ENCODE data around the gene MYLK4. TPM values are rescaled to one million over a fixed set of nuclear protein-coding genes. Genes with fewer than 3 reads are reported as not detected.

The MYLK4 gene
- total and polyA plus RNA-seq, 5 donors from 2014 or later, result 0.20 to 0.91 (median 0.37) TPM; not detected in 2

GRCh38 chr6:2745246-2745645 lies 5.5 kb downstream of the MYLK4 start:
- Histone ChIP-seq H3K4me1 (ENCODE audit: control insufficient read depth, insufficient read depth, low read length, poor library complexity, severe bottlenecking) (no peaks in the 10 kb centered on the region), H3K27me3 (ENCODE audit: control insufficient read depth, insufficient read depth, low read length) (no peaks in the 10 kb centered on the region), H3K9me3 (ENCODE audit: control insufficient read depth in 2 of 2, low read length in 2 of 2) (no peaks in the 10 kb centered on the region), H3K27ac (ENCODE audit: insufficient read depth, low read length, poor library complexity, severe bottlenecking) (no peak overlapping the region), H3K36me3 (ENCODE audit: control insufficient read depth, insufficient read depth, low read length) (no peaks in the 10 kb centered on the region), H3K4me3 (ENCODE audit: low read depth, low read length) (no peak overlapping the region)
- H3K4me1 Mint-ChIP-seq, result peaks cover 0 to 6% (median 3%) of the 10 kb centered on the region in 4 donors
- no peak overlapping the region for H3K27ac Mint-ChIP-seq
- no peaks in the 10 kb centered on the region for H3K36me3 Mint-ChIP-seq
- H3K9me3 Mint-ChIP-seq, result no peaks in the 10 kb centered on the region
- H3K27me3 Mint-ChIP-seq, result peaks cover 8% of the 10 kb centered on the region
- ATAC-seq (ENCODE audit: low read depth in 2 of 2) (no peak), DNase-seq (no peak)
- no peak overlapping the region for H3K4me3 Mint-ChIP-seq

- Histone ChIP-seq H3K9me3 (ENCODE audit: control insufficient read depth in 2 of 2, low read length in 2 of 2) (no peaks in the 10 kb centered on the region), H3K4me1 (ENCODE audit: control insufficient read depth, insufficient read depth, low read length, poor library complexity, severe bottlenecking) (no peaks in the 10 kb centered on the region), H3K36me3 (ENCODE audit: control insufficient read depth, insufficient read depth, low read length) (no peaks in the 10 kb centered on the region), H3K27ac (ENCODE audit: insufficient read depth, low read length, poor library complexity, severe bottlenecking) (no peak overlapping the region), H3K4me3 (ENCODE audit: low read depth, low read length) (no peak overlapping the region), H3K27me3 (ENCODE audit: control insufficient read depth, insufficient read depth, low read length) (no peaks in the 10 kb centered on the region)
- ATAC-seq (ENCODE audit: low read depth in 2 of 2), result no peak
- H3K4me1 Mint-ChIP-seq, result peaks cover 0 to 2% (median under 1%) of the 10 kb centered on the region in 4 donors
- H3K4me3 Mint-ChIP-seq, result no peak overlapping the region
- DNase-seq, result no peak
- no peaks in the 10 kb centered on the region for H3K36me3 Mint-ChIP-seq
- H3K27me3 Mint-ChIP-seq, result peaks cover 4% of the 10 kb centered on the region
- H3K9me3 Mint-ChIP-seq, result no peaks in the 10 kb centered on the region
- H3K27ac Mint-ChIP-seq, result no peak overlapping the region
Measured at GRCh38 chr6:2744778-2745177, 5.9 kb downstream of the MYLK4 start.

GRCh38 chr6:2744209-2744771 lies 6.4 kb downstream of the MYLK4 start:
- H3K27me3 ChIP-seq (ENCODE audit: control insufficient read depth, insufficient read depth, low read length), result no peaks in the 10 kb centered on the region
- no peak overlapping the region for H3K27ac ChIP-seq (ENCODE audit: insufficient read depth, low read length, poor library complexity, severe bottlenecking)
- H3K4me3 Mint-ChIP-seq, result no peak overlapping the region
- DNase-seq, result no peak
- ATAC-seq (ENCODE audit: low read depth in 2 of 2), result no peak
- no peaks in the 10 kb centered on the region for H3K36me3 Mint-ChIP-seq
- H3K9me3 Mint-ChIP-seq, result no peaks in the 10 kb centered on the region
- no peaks in the 10 kb centered on the region for H3K4me1 ChIP-seq (ENCODE audit: control insufficient read depth, insufficient read depth, low read length, poor library complexity, severe bottlenecking)
- no peaks in the 10 kb centered on the region for H3K9me3 ChIP-seq (ENCODE audit: control insufficient read depth in 2 of 2, low read length in 2 of 2)
- no peaks in the 10 kb centered on the region for H3K36me3 ChIP-seq (ENCODE audit: control insufficient read depth, insufficient read depth, low read length)
- no peaks in the 10 kb centered on the region for H3K4me1 Mint-ChIP-seq
- no peak overlapping the region for H3K27ac Mint-ChIP-seq
- H3K27me3 Mint-ChIP-seq, result peaks cover 4% of the 10 kb centered on the region
- no peak overlapping the region for H3K4me3 ChIP-seq (ENCODE audit: low read depth, low read length)

- Histone ChIP-seq H3K9me3 (ENCODE audit: control insufficient read depth in 2 of 2, low read length in 2 of 2) (no peaks in the 10 kb centered on the region), H3K27ac (ENCODE audit: insufficient read depth, low read length, poor library complexity, severe bottlenecking) (no peak overlapping the region), H3K36me3 (ENCODE audit: control insufficient read depth, insufficient read depth, low read length) (no peaks in the 10 kb centered on the region), H3K4me1 (ENCODE audit: control insufficient read depth, insufficient read depth, low read length, poor library complexity, severe bottlenecking) (no peaks in the 10 kb centered on the region), H3K4me3 (ENCODE audit: low read depth, low read length) (no peak overlapping the region), H3K27me3 (ENCODE audit: control insufficient read depth, insufficient read depth, low read length) (no peaks in the 10 kb centered on the region)
- DNase-seq, result no peak
- no peaks in the 10 kb centered on the region for H3K36me3 Mint-ChIP-seq
- peaks cover 4% of the 10 kb centered on the region for H3K27me3 Mint-ChIP-seq
- no peaks in the 10 kb centered on the region for H3K9me3 Mint-ChIP-seq
- H3K4me3 Mint-ChIP-seq, result no peak overlapping the region
- H3K4me1 Mint-ChIP-seq, result no peaks in the 10 kb centered on the region
- no peak for ATAC-seq (ENCODE audit: low read depth in 2 of 2)
- no peak overlapping the region for H3K27ac Mint-ChIP-seq
Measured at GRCh38 chr6:2743280-2744208, 7.2 kb downstream of the MYLK4 start.

- H3K36me3 Mint-ChIP-seq, result no peaks in the 10 kb centered on the region
- H3K4me3 Mint-ChIP-seq, result no peak overlapping the region
- Histone ChIP-seq H3K4me3 (ENCODE audit: low read depth, low read length) (no peak overlapping the region), H3K27ac (ENCODE audit: insufficient read depth, low read length, poor library complexity, severe bottlenecking) (no peak overlapping the region), H3K27me3 (ENCODE audit: control insufficient read depth, insufficient read depth, low read length) (no peaks in the 10 kb centered on the region), H3K4me1 (ENCODE audit: control insufficient read depth, insufficient read depth, low read length, poor library complexity, severe bottlenecking) (no peaks in the 10 kb centered on the region), H3K9me3 (ENCODE audit: control insufficient read depth in 2 of 2, low read length in 2 of 2) (no peaks in the 10 kb centered on the region), H3K36me3 (ENCODE audit: control insufficient read depth, insufficient read depth, low read length) (no peaks in the 10 kb centered on the region)
- no peak overlapping the region for H3K27ac Mint-ChIP-seq
- H3K4me1 Mint-ChIP-seq, result peaks cover 0 to 3% (median 0%) of the 10 kb centered on the region in 4 donors
- no peaks in the 10 kb centered on the region for H3K9me3 Mint-ChIP-seq
- no peak for DNase-seq
- H3K27me3 Mint-ChIP-seq, result peaks cover 4% of the 10 kb centered on the region
- ATAC-seq (ENCODE audit: low read depth in 2 of 2), result no peak
Measured at GRCh38 chr6:2741756-2742155, 9.0 kb downstream of the MYLK4 start.

GRCh38 chr6:2740581-2740980 lies 10.1 kb downstream of the MYLK4 start:
- H3K4me1 ChIP-seq (ENCODE audit: control insufficient read depth, insufficient read depth, low read length, poor library complexity, severe bottlenecking), result no peaks in the 10 kb centered on the region
- no peaks in the 10 kb centered on the region for H3K36me3 Mint-ChIP-seq
- DNase-seq (no peak), ATAC-seq (ENCODE audit: low read depth in 2 of 2) (no peak)
- no peak overlapping the region for H3K27ac ChIP-seq (ENCODE audit: insufficient read depth, low read length, poor library complexity, severe bottlenecking)
- no peaks in the 10 kb centered on the region for H3K27me3 ChIP-seq (ENCODE audit: control insufficient read depth, insufficient read depth, low read length)
- no peaks in the 10 kb centered on the region for H3K9me3 ChIP-seq (ENCODE audit: control insufficient read depth in 2 of 2, low read length in 2 of 2)
- no peak overlapping the region for H3K4me3 Mint-ChIP-seq
- no peaks in the 10 kb centered on the region for H3K9me3 Mint-ChIP-seq
- no peaks in the 10 kb centered on the region for H3K36me3 ChIP-seq (ENCODE audit: control insufficient read depth, insufficient read depth, low read length)
- peaks cover 4% of the 10 kb centered on the region for H3K27me3 Mint-ChIP-seq
- H3K4me3 ChIP-seq (ENCODE audit: low read depth, low read length), result no peak overlapping the region
- no peak overlapping the region for H3K27ac Mint-ChIP-seq
- peaks cover 0 to 3% (median 0%) of the 10 kb centered on the region in 4 donors for H3K4me1 Mint-ChIP-seq

- peaks cover 4% of the 10 kb centered on the region for H3K27me3 Mint-ChIP-seq
- H3K4me3 Mint-ChIP-seq, result no peak overlapping the region
- H3K36me3 Mint-ChIP-seq, result no peaks in the 10 kb centered on the region
- H3K27me3 ChIP-seq (ENCODE audit: control insufficient read depth, insufficient read depth, low read length), result no peaks in the 10 kb centered on the region
- no peaks in the 10 kb centered on the region for H3K36me3 ChIP-seq (ENCODE audit: control insufficient read depth, insufficient read depth, low read length)
- no peaks in the 10 kb centered on the region for H3K4me1 ChIP-seq (ENCODE audit: control insufficient read depth, insufficient read depth, low read length, poor library complexity, severe bottlenecking)
- H3K27ac ChIP-seq (ENCODE audit: insufficient read depth, low read length, poor library complexity, severe bottlenecking), result no peak overlapping the region
- DNase-seq, result no peak
- no peaks in the 10 kb centered on the region for H3K9me3 ChIP-seq (ENCODE audit: control insufficient read depth in 2 of 2, low read length in 2 of 2)
- no peaks in the 10 kb centered on the region for H3K9me3 Mint-ChIP-seq
- H3K27ac Mint-ChIP-seq, result no peak overlapping the region
- no peak overlapping the region for H3K4me3 ChIP-seq (ENCODE audit: low read depth, low read length)
- no peak for ATAC-seq (ENCODE audit: low read depth in 2 of 2)
- H3K4me1 Mint-ChIP-seq, result peaks cover 0 to 3% (median 0%) of the 10 kb centered on the region in 4 donors
Measured at GRCh38 chr6:2739335-2739734, 11.4 kb downstream of the MYLK4 start.

Data from CD4-positive, CD25-positive, alpha-beta regulatory T cell (primary cell).